WTC11 (cell line): Measurements from ENCODE around the gene TADA2A.

Experiments used
- MAX ChIP-seq: sonication (generic); formaldehyde crosslinking; IDR thresholded peaks from 2 replicates; pipeline ENCODE4 v1.8.0; 2022; ENCODE audit warnings: mild to moderate bottlenecking, missing genetic modification reagents
- ZNF121 ChIP-seq: sonication (generic); formaldehyde crosslinking; IDR thresholded peaks from 2 replicates; pipeline ENCODE4 v1.8.0; 2023; ENCODE audit warnings: missing genetic modification reagents

GRCh38 chr17:37438141-37438540 is 31.5 kb downstream of the TADA2A start:
- TF ChIP-seq MAX (CRISPR knock-in tag) (no peak), ZNF121 (CRISPR knock-in tag) (no peak)
